GM21825 (cell line): ENCODE measurements around the gene APBA1.

Source experiments
- ATAC-seq: cut with Tn5 transposase; IDR thresholded peaks from one replicate; pipeline ENCODE4 v1.9.1; 2021; ENCODE audit warnings: mild to moderate bottlenecking, moderate library complexity; ENCODE audit not compliant: unreplicated experiment

APBA1 gene

DNA sequence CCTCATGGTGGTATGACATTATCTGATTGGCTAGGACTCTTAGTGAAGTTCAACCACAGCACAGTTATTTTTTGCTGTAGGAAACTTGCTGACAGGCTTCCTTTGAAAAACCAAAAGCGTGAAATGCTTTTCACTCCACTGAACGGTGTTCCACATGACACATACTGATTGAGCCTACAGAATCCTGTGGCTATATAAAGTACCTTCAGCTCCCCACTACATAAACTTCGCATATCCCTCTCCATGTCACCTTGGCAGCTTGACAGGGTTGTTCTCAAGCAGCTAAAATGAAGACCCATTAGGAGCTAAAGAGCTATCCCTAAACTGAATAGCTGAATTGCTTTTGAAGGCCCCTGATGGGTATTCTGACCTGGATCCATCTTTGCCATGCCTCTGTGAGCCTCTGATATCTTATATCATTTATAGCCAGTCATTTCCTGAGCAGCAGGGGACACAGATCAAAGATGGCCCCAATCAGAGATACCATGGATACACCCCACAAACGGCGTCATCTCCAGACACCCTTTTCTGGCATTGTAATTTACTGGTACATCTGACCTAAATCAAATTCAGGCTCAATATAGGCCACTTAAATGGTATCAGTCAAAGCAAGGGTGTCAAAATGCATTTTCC lies 91.5 kb downstream of the APBA1 start:
- no peak for ATAC-seq

DNA sequence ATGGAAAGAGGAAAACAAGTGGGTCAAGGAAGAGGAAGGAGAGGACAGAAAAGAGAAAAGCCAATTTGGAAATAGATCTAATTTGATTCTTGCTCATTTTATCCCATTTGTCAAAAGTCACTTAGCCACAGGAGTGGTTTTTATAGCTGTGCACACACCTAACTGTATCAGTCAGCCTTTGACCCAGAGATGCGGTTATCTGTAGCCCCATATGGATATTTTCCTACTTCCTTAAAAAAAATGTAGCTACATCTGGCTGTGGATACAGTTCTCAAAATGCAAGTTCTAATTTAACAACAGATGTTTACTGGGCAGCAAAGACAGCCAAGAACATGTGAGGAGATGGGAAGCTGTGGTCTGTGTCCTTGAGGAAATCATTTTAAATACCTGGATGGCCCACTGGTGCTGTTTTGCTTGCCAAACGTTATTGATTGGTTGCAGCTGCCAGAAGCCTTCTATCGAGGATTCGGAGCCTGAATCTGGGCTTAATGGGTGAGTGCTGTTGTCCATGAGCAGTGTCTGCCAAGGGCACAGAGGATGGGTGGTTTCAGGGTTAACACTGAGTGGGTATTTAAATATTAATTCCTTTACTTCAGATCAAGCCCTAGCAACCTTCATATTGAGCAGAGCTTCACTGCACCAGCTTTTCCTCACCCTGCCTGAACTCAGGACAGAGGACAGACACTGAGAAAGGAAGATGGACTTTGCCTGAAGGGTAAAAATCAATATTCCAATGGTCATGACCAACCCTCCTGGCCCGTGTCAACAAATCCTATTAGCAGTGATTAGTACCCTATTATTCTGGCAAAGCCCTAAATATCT lies 92.2 kb downstream of the APBA1 start:
- ATAC-seq = no peak

DNA sequence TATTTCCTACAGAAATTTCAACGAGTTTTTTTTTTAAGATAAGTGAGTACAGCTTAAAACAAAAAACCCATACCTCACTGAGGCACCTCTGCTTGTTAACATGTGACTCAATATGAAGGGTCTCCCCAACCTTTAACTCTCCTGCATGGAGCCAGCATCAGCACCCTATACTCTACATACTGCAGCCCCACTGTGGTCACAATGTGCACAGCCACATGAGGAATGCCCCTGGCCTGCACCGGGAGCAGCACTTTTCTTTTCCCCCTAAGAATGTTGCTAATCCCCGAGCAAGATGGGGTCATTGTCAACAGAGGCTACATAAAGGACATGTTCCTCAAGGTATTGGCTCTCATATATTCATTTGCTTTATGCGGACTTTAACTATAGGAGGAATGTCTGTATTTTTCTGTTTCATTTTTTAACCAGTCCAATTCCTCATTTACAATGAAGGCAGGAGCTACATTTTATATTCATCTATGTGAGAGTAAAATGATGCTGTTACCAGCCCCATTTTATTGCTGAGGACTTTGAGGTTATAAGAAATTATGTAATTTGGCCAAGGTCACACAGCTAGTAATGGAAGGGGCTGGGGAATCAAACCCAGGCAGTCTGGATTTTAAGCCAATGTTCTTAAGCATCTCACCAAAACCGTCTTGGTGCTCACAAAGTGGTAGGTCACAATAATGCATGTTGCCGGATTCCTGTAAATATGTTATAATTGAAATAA lies 93.0 kb downstream of the APBA1 start:
- no peak for ATAC-seq

DNA sequence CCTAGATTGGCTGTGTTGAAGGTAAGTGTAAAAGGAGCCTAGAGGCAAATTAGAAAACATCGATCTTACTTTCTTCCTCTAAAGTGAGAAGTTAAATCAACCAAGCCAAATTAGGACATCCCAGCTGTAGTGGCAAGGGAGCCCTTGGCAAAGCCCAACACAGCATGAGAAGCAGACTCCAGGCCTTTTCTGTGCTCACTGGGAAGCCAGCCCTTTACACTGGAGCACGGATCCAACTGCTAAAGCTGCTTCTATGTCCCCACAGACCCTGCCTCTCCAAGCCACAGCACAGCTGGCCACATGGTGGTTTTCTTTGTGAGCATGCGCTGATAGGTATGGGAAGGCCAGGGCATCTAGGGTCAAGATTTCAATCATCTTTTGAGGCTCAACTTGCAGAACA lies 94.1 kb downstream of the APBA1 start:
- ATAC-seq = no peak

DNA sequence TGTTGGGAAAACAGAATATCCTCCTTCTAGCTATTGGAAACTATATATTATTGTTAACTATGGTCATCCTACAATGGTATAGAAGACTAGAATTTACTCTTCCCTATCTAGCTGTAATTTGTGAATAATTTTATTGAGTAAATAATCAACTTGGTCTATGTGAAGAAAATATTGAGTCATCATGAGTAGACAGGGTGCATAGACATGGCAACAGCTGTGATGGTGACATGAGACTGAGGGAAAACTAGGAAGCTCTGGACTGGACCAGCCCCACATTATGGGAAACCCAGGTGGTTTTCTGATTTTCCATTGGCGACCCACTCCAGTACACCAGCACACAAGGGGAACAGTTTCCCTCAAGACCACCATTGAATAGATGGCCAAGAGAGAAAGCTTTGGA lies 95.0 kb downstream of the APBA1 start:
- ATAC-seq = no peak

DNA sequence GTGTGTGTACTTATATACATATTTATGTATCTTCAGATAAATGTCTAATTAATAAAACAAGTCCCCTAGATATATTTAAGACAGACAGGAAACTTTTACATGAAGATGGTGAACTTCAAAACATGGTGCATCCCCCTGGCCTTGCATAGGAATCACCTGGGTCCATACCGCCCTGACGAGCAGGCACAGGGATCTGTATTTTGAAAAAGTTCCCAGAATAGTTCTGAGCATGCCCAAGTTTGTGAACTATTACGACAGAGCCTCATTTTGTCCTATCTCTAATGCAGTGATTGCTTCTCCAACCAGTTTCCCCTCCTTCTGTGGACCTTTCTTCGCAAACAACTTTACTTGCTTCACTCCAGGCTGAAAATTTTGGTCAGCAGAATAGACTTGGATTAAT lies 98.1 kb downstream of the APBA1 start:
- ATAC-seq = no peak

DNA sequence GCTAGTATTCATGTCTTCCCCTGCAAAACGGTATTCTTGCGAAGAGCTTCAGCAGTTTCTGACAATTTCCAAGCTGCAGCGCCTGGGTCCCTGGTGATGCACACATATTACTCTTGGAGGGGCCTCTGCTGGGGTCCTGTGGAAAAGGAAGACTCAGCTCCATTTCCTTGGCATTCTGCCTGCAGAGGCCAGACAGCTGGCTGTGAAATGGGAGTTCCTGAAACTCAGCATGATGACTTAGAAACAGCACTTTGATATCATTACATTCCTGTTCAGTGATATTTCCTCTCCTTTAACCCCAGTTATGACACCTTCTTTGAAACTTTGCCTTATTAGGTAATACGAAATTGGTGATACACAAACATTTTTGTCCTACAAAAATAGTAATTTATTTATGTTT lies 98.5 kb downstream of the APBA1 start:
- no peak for ATAC-seq

DNA sequence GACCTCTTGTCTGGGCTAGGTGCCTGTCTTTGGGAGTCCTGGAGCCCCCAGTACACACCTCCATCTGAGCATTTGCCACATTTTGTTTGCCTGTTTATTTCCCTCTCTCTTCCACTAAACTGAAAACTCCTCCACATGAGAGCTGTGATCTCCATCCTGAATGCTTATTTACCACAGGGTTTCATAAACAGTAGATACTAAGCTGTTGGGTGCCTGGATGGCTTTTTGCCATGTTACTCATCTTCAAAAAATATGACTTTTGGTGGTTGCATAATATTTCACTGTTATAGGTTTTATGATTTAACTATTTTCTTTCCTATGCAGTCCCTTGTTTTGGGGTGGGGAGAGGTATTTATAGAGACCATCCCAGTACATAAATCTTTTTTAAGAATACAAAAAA lies 99.6 kb downstream of the APBA1 start:
- no peak for ATAC-seq

DNA sequence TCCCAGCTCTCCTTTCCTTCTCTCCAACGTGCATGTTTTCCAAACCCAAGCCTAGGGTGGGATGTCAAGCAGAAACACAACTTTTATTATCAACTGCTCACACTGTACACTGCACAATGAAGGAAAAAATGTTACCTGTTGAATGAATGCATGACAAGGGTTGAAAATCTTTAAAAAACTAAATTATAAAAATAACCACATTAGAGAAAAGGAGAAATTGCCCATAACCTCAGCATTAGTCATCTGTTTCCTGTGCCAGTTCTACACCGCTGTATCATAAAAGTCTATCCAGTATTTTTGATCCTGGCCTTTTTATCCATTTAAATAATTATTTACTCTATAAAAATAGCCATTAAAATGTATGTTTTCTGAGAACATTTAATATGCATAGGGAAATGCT lies 101.1 kb downstream of the APBA1 start:
- ATAC-seq = no peak

DNA sequence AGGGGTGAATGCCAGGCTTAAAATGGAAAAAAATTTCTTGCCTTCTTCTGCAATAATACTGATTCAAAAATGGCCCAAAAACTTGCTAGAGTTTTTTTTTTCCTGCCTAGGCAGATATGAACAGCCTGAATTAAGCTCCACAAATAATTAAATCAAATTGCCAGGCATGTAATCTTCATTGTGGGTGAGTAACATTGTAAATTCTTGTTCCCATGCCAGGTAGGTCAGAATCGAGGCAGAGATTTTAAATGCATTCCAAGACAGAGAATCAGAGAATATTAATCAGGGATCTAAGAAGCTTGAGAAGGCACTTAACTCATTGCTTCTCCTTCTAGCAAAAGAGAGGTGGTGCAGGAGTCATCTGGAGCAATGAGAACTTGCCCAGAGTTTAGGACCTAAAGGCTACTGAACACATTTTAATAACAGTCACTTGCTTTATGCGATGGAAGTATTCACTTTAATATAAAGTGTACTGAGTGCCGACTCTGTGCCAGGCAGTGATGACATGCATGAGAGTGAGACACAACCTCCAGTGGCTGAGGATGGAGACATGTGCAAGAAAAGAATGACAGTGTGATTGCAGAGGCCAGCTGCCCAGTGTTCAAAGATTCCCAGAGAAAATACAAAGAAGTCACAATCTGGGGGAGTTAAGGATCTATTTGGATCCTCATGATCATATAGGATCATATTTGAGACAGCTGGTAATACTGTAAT lies 102.3 kb downstream of the APBA1 start:
- ATAC-seq = no peak

DNA sequence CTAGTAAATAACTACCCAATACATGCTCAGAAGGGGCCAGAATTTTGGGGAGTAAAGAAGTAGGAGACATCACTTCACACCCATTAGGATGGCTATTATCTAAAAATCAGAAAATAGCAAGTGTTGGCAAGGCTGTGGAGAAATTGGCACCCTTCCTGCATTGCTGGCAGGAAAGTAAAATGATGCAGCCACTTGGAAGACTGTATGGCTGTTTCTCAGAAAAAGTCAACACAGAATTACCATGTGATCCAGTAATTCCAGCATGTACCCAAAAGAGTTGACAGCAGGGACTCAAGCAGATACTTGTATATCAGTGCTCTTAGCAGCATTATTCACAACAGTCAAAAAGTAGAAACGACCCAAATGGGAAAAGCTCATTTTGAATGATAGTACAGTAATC lies 107.6 kb downstream of the APBA1 start:
- ATAC-seq = no peak

DNA sequence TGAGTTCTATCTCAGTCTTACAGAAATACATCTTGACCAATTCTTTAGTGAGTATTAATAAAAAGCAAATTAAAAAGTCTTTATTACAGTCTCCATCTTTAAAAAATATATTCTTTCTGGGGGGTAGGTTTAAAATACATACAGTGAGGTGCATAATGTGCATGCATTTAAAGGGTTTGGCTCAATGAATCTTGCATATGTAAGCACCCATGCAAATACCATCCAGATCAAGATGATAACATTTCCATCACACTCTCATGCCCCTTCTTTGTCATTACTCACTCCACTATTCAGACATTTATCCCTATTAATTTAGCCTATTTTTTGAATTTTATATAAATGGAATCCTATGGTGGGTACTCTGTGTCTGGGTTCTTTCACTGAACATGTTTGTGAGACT lies 113.0 kb downstream of the APBA1 start:
- ATAC-seq = no peak

DNA sequence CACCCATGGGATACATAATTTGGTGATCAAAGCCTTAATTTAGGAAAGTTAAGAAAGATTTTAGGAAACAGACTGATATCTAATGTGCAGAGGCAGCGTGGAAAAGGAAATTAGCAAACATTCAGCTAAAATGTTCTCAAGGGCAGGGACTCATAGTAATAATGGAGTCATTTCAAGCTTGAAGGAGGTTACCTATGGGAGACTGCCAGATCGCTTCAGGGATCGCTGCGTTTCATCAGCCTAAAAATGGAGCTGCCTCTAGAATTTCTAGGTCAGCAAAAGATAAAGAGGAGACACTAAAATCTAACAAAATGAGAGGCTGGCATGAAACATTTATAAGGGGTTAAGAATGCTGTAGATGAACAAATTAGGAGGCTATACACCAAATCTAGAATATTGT lies 115.5 kb downstream of the APBA1 start:
- no peak for ATAC-seq

DNA sequence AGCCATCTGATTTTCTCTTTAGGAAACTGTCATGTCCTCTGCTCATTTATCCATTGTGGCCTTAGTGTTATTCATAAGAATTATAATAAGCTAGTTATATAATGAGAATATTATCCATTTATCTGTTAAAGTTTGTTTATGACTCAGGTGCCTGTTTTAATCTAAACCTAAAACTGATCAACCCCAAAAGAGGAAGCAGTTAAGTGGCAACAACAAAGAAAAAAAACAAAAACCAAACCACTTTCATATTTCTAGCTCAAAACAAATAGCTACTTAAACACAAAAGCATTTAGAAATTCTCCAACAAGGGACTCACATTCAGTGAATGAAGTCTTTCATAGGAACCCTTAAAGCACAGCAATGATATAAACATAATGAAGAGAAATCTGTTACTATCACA lies 116.4 kb downstream of the APBA1 start:
- ATAC-seq = no peak

DNA sequence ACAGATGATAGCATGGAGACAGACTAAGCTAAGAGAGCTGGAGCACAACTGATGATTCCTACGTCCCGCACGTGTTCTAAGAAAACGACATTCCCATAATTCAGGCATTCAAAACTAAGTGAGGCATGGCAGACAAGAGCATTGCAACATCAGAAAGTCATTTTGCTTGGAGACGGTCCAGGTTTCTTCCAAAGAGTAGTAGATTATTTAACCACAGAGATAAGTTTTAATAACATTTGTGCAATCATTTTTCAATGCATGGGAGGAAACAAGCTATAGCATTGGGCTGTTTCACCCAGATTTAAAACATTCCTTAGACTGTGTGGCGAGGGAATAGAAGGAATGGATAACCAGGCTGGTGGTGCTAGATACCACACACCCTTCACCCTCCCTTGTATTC lies 117.2 kb downstream of the APBA1 start:
- no peak for ATAC-seq

DNA sequence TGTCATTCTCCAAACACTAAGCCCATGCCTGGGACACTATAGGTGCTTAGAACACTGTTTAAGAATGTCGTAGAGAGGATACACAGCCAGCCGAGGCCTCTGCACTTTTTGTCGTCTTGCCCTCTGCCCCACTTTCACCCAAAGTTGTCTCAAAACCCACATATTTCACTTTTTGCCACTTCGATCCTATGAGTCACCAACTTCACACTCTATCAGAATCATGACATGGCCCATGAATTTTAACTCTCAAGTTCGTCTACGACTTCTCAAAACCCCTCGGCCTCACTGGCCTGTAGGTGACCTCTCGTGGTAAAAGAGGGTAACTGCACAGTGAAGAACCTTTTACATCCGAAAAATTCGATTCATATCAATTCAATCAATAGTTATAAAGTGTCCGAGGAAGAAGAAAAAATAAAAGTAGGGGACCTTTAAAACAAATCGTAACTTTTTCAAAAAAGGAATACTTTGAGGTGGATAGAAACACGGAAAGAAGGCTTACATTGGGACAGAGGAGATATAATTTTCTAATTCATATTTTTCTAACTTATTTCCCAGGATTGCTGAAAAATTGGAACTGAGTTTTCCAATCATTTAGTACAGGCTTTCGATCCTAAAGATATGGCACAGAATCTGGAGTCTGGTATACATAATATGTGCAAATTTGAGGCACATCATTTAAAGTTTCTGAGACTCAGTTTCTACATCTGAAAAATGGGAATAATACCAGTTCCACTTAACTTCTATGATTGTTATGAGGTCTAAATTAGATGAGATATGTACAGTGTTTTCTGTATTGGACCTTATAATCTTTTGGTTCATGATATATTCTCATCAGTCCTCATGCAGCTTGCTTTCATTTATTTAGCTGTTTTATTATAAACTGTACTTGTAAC lies 122.6 kb downstream of the APBA1 start:
- ATAC-seq = no peak

DNA sequence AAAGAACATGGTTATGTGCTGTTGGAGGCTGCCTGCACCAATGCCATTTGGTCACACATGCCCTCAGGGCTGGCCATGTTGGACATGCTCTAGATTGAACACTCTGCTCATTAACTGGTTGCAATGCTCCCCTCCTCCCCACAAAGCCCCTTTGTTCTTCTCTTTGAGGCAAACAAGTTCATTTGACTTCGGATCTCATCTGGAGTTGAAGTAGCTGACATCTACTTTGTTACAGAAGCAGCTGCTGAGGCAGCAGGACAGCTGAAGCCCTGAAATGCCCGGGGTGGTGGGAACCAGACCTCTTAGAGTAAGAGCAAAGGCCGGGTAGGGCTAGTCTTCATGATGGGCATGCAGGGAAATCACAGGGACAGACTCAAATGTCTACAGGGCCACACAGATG lies 123.5 kb downstream of the APBA1 start:
- ATAC-seq = no peak

DNA sequence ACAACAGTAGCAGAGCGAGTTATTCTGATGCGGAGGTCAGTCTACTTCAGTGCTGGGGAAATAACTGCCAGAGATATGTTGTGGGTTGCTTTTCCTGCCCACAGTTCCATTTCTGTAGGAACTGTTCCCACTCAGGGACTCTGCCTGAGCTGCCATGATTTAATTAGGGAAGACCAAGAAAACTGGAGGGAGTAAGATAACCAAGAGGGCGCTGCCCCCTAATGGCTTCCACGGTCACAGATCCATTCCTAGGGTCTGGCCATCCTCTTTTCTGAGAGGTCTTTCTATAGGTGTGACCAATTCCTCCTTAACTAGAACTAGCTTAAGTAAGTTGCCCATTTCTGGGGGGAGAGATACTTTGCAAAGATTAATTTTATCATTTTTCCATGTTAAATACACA lies 125.9 kb downstream of the APBA1 start:
- ATAC-seq = no peak

DNA sequence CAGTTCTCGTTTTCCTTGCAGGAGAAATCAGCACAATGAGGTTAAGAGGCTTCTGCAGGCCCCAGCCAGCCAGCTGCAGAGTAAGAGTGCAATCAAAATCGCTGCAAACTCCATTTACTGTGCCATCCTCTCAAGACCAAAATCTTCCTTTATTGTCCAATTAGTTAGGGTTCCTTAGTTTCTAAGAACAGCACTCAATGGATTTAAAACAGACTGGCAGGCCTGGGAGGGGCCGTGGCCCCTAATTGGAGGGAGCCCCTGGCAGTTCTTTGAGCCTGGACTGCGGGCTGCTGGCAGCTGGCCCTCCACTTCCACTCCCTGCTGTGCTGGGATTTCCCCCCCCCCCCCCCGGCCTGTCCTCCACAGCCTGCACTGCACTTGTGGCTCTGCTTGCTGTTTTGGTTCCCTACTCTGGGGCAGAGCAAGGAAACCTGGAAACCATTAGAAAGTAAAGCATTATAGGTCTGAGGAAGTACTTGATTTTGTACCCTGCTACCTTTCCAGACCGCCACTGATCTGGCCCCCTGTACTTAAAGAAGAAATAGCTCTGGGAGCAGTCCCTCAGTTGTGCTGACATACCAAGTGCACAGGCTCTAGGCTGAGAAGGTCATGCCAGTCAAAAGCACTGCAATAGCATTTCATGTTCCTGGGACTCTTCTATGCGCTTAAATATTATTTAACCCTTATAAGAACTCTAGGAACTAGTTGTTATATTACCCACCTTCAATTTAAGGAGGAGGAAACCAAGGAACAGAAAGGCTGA lies 129.0 kb downstream of the APBA1 start:
- ATAC-seq = no peak

DNA sequence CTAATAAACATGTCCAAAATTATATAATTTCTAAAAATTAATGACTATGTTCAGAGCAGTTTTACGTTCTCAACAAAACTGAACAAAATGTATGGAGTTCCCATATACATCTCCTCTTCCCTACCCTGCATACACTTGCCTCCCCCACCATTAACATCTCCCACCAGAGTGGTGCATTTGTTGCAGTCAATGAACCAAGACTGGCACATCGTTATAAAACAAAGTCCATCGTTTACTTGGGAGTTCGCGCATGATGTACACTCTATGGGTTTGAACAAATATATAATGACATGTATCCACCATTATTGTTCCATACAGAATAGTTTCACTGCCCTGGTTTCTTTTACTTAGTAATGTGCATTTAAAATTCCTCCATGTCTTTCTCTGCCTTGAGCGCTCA lies 130.1 kb downstream of the APBA1 start:
- no peak for ATAC-seq
